ENCODE measurements around the gene HTD2. TPM values are rescaled to one million over a fixed set of nuclear protein-coding genes. Genes with fewer than 3 reads are reported as not detected.

The HTD2 gene
- total and polyA plus RNA-seq, 9 of the 15 experiments (the other 6 are each of a cell fraction or from before 2014, with no cell fraction given), result 1.8 to 22.8 (median 9.6) TPM

DNA sequence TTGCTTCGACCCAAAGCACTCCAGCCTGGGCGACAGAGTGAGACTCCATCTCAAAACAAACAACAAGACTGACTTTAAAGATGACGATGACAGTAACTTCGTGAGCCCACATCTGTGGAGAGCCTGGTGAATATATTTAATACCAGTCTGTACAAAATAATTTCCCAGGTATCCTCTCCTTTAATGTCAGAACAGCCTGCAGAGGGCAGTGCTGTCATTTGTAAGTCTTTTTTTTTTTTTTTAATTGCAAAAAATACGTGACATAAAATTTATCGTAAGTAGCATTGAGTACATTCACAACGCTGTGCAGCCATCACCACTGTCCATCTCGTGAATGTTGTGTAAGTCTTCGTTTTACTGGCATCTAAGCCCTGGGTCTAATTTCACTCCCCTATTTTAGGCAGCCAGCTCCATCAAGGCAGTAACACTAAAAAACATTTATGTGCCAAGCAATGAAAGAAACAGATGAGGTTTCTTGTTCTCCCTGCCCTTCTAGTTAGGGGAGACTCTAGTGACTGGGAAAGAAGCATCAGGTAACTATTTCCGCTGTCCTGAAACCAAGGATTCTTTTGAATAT is 1.4 kb downstream of the HTD2 start:
- Histone ChIP-seq H3K27me3 (ENCODE audit: control insufficient read depth in 2 of 2, insufficient read depth in 2 of 2, low read length in 2 of 2) (no peaks in the 10 kb centered on the region), H3K9me1 (ENCODE audit: control insufficient read depth, insufficient read depth, low read length) (no peaks in the 10 kb centered on the region), H2AFZ (ENCODE audit: low read depth, low read length) (no peak overlapping the region), H3K27ac (ENCODE audit: extremely low read depth, low read depth, low read length) (peak overlapping the region; percentile 22; the same call in 2 of the 3 replicates), H3K4me3 (peak overlapping the region; percentile 80), H3K4me2 (ENCODE audit: insufficient read depth, low read length) (peak overlapping the region; percentile 88), H3K79me2 (ENCODE audit: control insufficient read depth, insufficient read depth, low read length) (peaks cover 43% of the 10 kb centered on the region), H3K36me3 (ENCODE audit: control insufficient read depth, insufficient read depth, low read length) (peaks cover 46% of the 10 kb centered on the region; the same call in 2 of the 3 replicates), H3K4me1 (replicated peaks in 1 of 2; ENCODE audit: control insufficient read depth in 2 of 2, insufficient read depth in 2 of 2, low read length in 2 of 2) (peaks cover 0 to 7% of the 10 kb centered on the region in 2 experiments; a peak in 3 of 5 replicates), H3K9ac (ENCODE audit: insufficient read depth in 1 of 2, low read depth in 2 of 2, low read length in 2 of 2) (peak overlapping the region; percentile 89 to 96; a peak in 3 of 4 replicates), H3K9me3 (replicated peaks; ENCODE audit: control insufficient read depth, insufficient read depth, low read depth, low read length) (no peaks in the 10 kb centered on the region), H4K20me1 (replicated peaks; ENCODE audit: control insufficient read depth, insufficient read depth, low read length) (peaks cover 8% of the 10 kb centered on the region; the same call in 1 of the 2 replicates)
- TF ChIP-seq RAD21 (CRISPR knock-in tag; conservative IDR thresholded peaks at IDR 0.05 in 1 of 2, IDR thresholded peaks at IDR 0.05 in 1 of 2) (peak in 1 of 2 experiments; percentile 14; a peak in 1 of 4 replicates), ZNF384 (IDR thresholded peaks at IDR 0.05; ENCODE audit: low read depth, low read length) (peak; percentile 91), SETDB1 (IDR thresholded peaks at IDR 0.05; ENCODE audit: low read length) (no peak)
- TF ChIP-seq, protein P1, sequence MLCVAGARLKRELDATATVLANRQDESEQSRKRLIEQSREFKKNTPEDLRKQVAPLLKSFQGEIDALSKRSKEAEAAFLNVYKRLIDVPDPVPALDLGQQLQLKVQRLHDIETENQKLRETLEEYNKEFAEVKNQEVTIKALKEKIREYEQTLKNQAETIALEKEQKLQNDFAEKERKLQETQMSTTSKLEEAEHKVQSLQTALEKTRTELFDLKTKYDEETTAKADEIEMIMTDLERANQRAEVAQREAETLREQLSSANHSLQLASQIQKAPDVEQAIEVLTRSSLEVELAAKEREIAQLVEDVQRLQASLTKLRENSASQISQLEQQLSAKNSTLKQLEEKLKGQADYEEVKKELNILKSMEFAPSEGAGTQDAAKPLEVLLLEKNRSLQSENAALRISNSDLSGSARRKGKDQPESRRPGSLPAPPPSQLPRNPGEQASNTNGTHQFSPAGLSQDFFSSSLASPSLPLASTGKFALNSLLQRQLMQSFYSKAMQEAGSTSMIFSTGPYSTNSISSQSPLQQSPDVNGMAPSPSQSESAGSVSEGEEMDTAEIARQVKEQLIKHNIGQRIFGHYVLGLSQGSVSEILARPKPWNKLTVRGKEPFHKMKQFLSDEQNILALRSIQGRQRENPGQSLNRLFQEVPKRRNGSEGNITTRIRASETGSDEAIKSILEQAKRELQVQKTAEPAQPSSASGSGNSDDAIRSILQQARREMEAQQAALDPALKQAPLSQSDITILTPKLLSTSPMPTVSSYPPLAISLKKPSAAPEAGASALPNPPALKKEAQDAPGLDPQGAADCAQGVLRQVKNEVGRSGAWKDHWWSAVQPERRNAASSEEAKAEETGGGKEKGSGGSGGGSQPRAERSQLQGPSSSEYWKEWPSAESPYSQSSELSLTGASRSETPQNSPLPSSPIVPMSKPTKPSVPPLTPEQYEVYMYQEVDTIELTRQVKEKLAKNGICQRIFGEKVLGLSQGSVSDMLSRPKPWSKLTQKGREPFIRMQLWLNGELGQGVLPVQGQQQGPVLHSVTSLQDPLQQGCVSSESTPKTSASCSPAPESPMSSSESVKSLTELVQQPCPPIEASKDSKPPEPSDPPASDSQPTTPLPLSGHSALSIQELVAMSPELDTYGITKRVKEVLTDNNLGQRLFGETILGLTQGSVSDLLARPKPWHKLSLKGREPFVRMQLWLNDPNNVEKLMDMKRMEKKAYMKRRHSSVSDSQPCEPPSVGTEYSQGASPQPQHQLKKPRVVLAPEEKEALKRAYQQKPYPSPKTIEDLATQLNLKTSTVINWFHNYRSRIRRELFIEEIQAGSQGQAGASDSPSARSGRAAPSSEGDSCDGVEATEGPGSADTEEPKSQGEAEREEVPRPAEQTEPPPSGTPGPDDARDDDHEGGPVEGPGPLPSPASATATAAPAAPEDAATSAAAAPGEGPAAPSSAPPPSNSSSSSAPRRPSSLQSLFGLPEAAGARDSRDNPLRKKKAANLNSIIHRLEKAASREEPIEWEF (CRISPR knock-in tag; IDR thresholded peaks at IDR 0.05), result no peak
- TF ChIP-seq, protein P2, sequence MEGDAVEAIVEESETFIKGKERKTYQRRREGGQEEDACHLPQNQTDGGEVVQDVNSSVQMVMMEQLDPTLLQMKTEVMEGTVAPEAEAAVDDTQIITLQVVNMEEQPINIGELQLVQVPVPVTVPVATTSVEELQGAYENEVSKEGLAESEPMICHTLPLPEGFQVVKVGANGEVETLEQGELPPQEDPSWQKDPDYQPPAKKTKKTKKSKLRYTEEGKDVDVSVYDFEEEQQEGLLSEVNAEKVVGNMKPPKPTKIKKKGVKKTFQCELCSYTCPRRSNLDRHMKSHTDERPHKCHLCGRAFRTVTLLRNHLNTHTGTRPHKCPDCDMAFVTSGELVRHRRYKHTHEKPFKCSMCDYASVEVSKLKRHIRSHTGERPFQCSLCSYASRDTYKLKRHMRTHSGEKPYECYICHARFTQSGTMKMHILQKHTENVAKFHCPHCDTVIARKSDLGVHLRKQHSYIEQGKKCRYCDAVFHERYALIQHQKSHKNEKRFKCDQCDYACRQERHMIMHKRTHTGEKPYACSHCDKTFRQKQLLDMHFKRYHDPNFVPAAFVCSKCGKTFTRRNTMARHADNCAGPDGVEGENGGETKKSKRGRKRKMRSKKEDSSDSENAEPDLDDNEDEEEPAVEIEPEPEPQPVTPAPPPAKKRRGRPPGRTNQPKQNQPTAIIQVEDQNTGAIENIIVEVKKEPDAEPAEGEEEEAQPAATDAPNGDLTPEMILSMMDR (IDR thresholded peaks at IDR 0.05 in 2 of 3, conservative IDR thresholded peaks at IDR 0.05 in 1 of 3; ENCODE audit: insufficient read depth in 2 of 3, low read depth in 1 of 3, low read length in 3 of 3), result peak; percentile 20 to 46 (median 41); a peak in 3 of 6 replicates
- ATAC-seq (peak; percentile 21; the same call in 1 of the 3 replicates), FAIRE-seq (no peak), DNase-seq (ENCODE audit: extremely low read depth in 1 of 4, low spot score in 3 of 4) (peak in 3 of 4 experiments; percentile 15 to 46 (median 24))
- intact Hi-C loops (cut with micrococcal nuclease), result loop anchor here (2.0 to 10.0 kb wide), 3 partner anchors 105 to 327 kb away; no protein-coding TSS in a partner anchor
- ChIA-PET CTCF (ENCODE audit: low intra/inter-chr PET ratio) (interaction anchor here (0.9 to 1.5 kb wide), 2 partner anchors 107 to 225 kb away, joined by 4 to 5 read pairs; no protein-coding TSS in a partner anchor), POLR2A (interaction anchor here (0.6 to 2.4 kb wide), 5 partner anchors 9 to 184 kb away, joined by 3 to 18 read pairs (median 5); partner anchors contain the start of gene KCTD6)
- 24% methylated on average over 6 of the region's 10 CpGs for WGBS (ENCODE audit: insufficient coverage, low coverage, missing lambda C conversion rate)
- no TSS peak for BruUV-seq (replicated peaks)
- in situ Hi-C loops (cut with MboI), result loop anchor here (5.0 to 10.0 kb wide), 2 partner anchors 120 to 303 kb away; partner anchors contain the start of gene FLNB

All from K562 (cell line).